ENCODE data around the gene GAGE12F. TPM values are rescaled to one million over a fixed set of nuclear protein-coding genes. Genes with fewer than 3 reads are reported as not detected.

Gene GAGE12F
- total RNA-seq, 4 donors from 2014 or later = not detected

GRCh38 chrX:49610718-49611310 is 50.2 kb downstream of the GAGE12F start:
- Histone ChIP-seq H3K9me3 (no peaks in the 10 kb centered on the region), H3K27me3 (no peaks in the 10 kb centered on the region), H3K4me3 (no peak overlapping the region), H3K36me3 (no peaks in the 10 kb centered on the region), H3K4me1 (no peaks in the 10 kb centered on the region), H3K27ac (no peak overlapping the region)
- TF ChIP-seq POLR2A (IDR thresholded peaks at IDR 0.05) (no peak), EP300 (IDR thresholded peaks at IDR 0.05) (no peak), CTCF (IDR thresholded peaks at IDR 0.05) (no peak), POLR2AphosphoS5 (IDR thresholded peaks at IDR 0.05) (no peak)
- 33 to 53% methylated on average over 6 to 7 of the region's 7 CpGs for WGBS, 2 donors (ENCODE audit: low coverage in 1 of 2)
- no peak for ATAC-seq

Small RNA genes within 50 kb of the gene (small RNA-seq; reads per million reads assigned to genes)
- 0 reads per million in 4 donors for gene GAGE12B

Other genes with a start within 250 kb of the GAGE12F start
- not detected for gene GAGE12J, start 238.8 kb upstream of the GAGE12F start, total RNA-seq
- gene GAGE13, start 229.3 kb upstream of the GAGE12F start, total RNA-seq = not detected
- not detected for gene GAGE12C, start 28.7 kb upstream of the GAGE12F start, total RNA-seq
- not detected for gene GAGE12D, start 19.1 kb upstream of the GAGE12F start, total RNA-seq
- not detected for gene GAGE12E, start 9.6 kb upstream of the GAGE12F start, total RNA-seq
- not detected for gene GAGE12G, start 9.6 kb downstream of the GAGE12F start, total RNA-seq
- gene GAGE12H, start 19.1 kb downstream of the GAGE12F start, total RNA-seq = not detected
- gene GAGE2A, start 28.7 kb downstream of the GAGE12F start, total RNA-seq = not detected
- not detected for gene GAGE1, start 38.2 kb downstream of the GAGE12F start, total RNA-seq
- gene PAGE1, start 135.1 kb downstream of the GAGE12F start, total RNA-seq = not detected

Data from gastroesophageal sphincter (tissue), 4 donors.